Body of pancreas (tissue), 4 donors: ENCODE results near the gene TNNT2.

Source experiments
- CTCF ChIP-seq, 7 experiments: fragments of 450-650 bp in 4 of 7; fragments of 200-600 bp in 3 of 7; sonication (generic) in 3 of 7; IDR thresholded peaks; one replicate each; pipeline ENCODE4 v1.5.1; 2016 to 2019; ENCODE audit warnings: antibody characterized with exemption in 7 of 7
- POLR2A ChIP-seq, 3 donors: fragments of 450-650 bp; IDR thresholded peaks; one replicate each; pipeline ENCODE4 v1.6.1; 2016; ENCODE audit warnings: antibody characterized with exemption in 3 of 3, mild to moderate bottlenecking in 2 of 3

GRCh38 chr1:201399352-201400126 lies 22.1 kb upstream of the TNNT2 start:
- TF ChIP-seq CTCF (IDR thresholded peaks at IDR 0.05), result peak in 1 of 7 experiments; percentile 25
- TF ChIP-seq POLR2A (IDR thresholded peaks at IDR 0.05), result peak; percentile 89 to 92 (median 90)
